Activated CD8-positive, alpha-beta T cell treated with anti-CD3 and anti-CD28 coated beads, Interleukin-2, amount 10 ng/mL, durations not matched to agents 7 days and 5 days (primary cell): ENCODE data around the gene DHCR24. TPM values are rescaled to one million over a fixed set of nuclear protein-coding genes. Genes with fewer than 3 reads are reported as not detected.

Source experiments
- ATAC-seq: fragments of 150-1000 bp; cut with Tn5 transposase; one replicate; pipeline ENCODE4 v1.10.0; 2021; ENCODE audit warnings: moderate library complexity
- CTCF ChIA-PET: fragments of 350-600 bp; sonication (Branson Sonifier 250); formaldehyde crosslinking; loops from one replicate; lab custom pipeline; 2021; ENCODE audit warnings: antibody characterized with exemption; lab: Charles Lee
- POLR2A ChIA-PET: fragments of 350-600 bp; sonication (Branson Sonifier 250); formaldehyde crosslinking; loops from one replicate; lab custom pipeline; 2021; ENCODE audit warnings: antibody characterized with exemption; lab: Charles Lee
- DNase-seq: peaks from one replicate; pipeline ENCODE4 v3.0.0-alpha.2; 2020
- H3K27ac Mint-ChIP-seq: one replicate; pipeline ENCODE4 v1.8.0; 2021; ENCODE audit warnings: mild to moderate bottlenecking, mixed read lengths
- H3K27me3 Mint-ChIP-seq: one replicate; pipeline ENCODE4 v1.8.0; 2021; ENCODE audit warnings: low read depth, mixed read lengths
- H3K36me3 Mint-ChIP-seq: one replicate; pipeline ENCODE4 v1.8.0; 2021; ENCODE audit warnings: low read depth, mixed read lengths
- H3K4me1 Mint-ChIP-seq: one replicate; pipeline ENCODE4 v1.8.0; 2021; ENCODE audit warnings: low read depth, mixed read lengths
- H3K4me3 Mint-ChIP-seq: one replicate; pipeline ENCODE4 v1.8.0; 2021; ENCODE audit warnings: mild to moderate bottlenecking, mixed read lengths
- H3K9me3 Mint-ChIP-seq: one replicate; pipeline ENCODE4 v1.8.0; 2022; ENCODE audit warnings: mixed read lengths; ENCODE audit not compliant: insufficient read depth
- total RNA-seq, 2 experiments: library from RNA; stranded (reverse); gene quantifications; one replicate each; pipeline ENCODE4 v1.2.3, GENCODE V29; 2021

DHCR24 gene
- total RNA-seq, 2 experiments from 2014 or later = 140 to 151 TPM

- no peaks in the 10 kb centered on the region for H3K27me3 Mint-ChIP-seq
- DNase-seq (peak; percentile 85), ATAC-seq (peak; percentile 93)
- ChIA-PET POLR2A (interaction anchor here (0.6 to 1.3 kb wide), 5 partner anchors 38 to 126 kb away, joined by 3 to 6 read pairs (median 3); partner anchors contain the start of gene TTC4), CTCF (interaction anchor here (0.6 to 3.5 kb wide), 38 partner anchors 8 to 711 kb away, joined by 3 to 34 read pairs (median 4); partner anchors contain the start of gene TTC4)
- H3K9me3 Mint-ChIP-seq = no peaks in the 10 kb centered on the region
- H3K27ac Mint-ChIP-seq = peak within 1 kb of the TSS; percentile 89
- H3K4me3 Mint-ChIP-seq = peak within 1 kb of the TSS; percentile 88
- no peaks in the 10 kb centered on the region for H3K36me3 Mint-ChIP-seq
- H3K4me1 Mint-ChIP-seq = peaks cover 53% of the 10 kb centered on the region
Measured at GRCh38 chr1:54800899-54801759, 85.9 kb downstream of the DHCR24 start, which contains the start of gene TTC22. Gene TTC22, minus strand, starts transcription at chr1:54801323. Its CDS starts 160 bp downstream, at chr1:54801163.

GRCh38 chr1:54800041-54800898 lies 86.7 kb downstream of the DHCR24 start:
- Mint-ChIP-seq H3K27me3 (no peaks in the 10 kb centered on the region), H3K9me3 (no peaks in the 10 kb centered on the region), H3K36me3 (no peaks in the 10 kb centered on the region), H3K27ac (peak overlapping the region; percentile 84), H3K4me1 (peaks cover 48% of the 10 kb centered on the region), H3K4me3 (peak overlapping the region; percentile 88)
- ATAC-seq (no peak), DNase-seq (no peak)
- ChIA-PET CTCF (interaction anchor here (0.7 to 3.5 kb wide), 24 partner anchors 9 to 512 kb away, joined by 3 to 34 read pairs (median 5); partner anchors contain the start of gene TTC4), POLR2A (interaction anchor here (0.7 to 1.3 kb wide), 3 partner anchors 37 to 87 kb away, joined by 3 to 6 read pairs (median 3); partner anchors contain the start of genes DHCR24 and TTC4)

Other genes with a start within 250 kb of the DHCR24 start
- not detected for gene MROH7, start 245.4 kb downstream of the DHCR24 start, total RNA-seq
- gene TTC4, start 171.3 kb downstream of the DHCR24 start, total RNA-seq = 10 to 100 TPM; 18.8 to 21.6 TPM
- 1 to 10 TPM; 4.2 TPM for gene PARS2, start 122.7 kb downstream of the DHCR24 start, total RNA-seq
- 1 to 10 TPM; 5.0 to 6.5 TPM for gene TTC22, start 85.9 kb downstream of the DHCR24 start, total RNA-seq
- gene TMEM61, start 93.4 kb upstream of the DHCR24 start, total RNA-seq = not detected
- gene BSND, start 111.7 kb upstream of the DHCR24 start, total RNA-seq = under 1 TPM in 1 of 2 experiments, not detected in 1; 0.05 TPM
- not detected for gene PCSK9, start 152.4 kb upstream of the DHCR24 start, total RNA-seq